ENCODE data around the gene ANO4.

The ANO4 gene

GRCh38 chr12:100953677-100954076, 159.1 kb downstream of the ANO4 start:
- Histone ChIP-seq H2AFZ (ENCODE audit: low read depth) (no peak overlapping the region), H4K20me1 (ENCODE audit: insufficient read depth) (no peaks in the 10 kb centered on the region), H3K27me3 (ENCODE audit: insufficient read depth, low read depth) (no peaks in the 10 kb centered on the region), H3K4me3 (IDR thresholded peaks at IDR 0.05; ENCODE audit: insufficient read depth, low read depth, low read length) (no peak overlapping the region), H3K27ac (no peak overlapping the region), H3K79me2 (ENCODE audit: insufficient read depth, low read depth) (no peaks in the 10 kb centered on the region), H3K9ac (no peak overlapping the region), H3K4me1 (ENCODE audit: low read depth, poor library complexity, severe bottlenecking) (peaks cover 3% of the 10 kb centered on the region), H3K4me2 (no peak overlapping the region), H3K36me3 (ENCODE audit: insufficient read depth) (no peaks in the 10 kb centered on the region)
- TF ChIP-seq, protein P1, sequence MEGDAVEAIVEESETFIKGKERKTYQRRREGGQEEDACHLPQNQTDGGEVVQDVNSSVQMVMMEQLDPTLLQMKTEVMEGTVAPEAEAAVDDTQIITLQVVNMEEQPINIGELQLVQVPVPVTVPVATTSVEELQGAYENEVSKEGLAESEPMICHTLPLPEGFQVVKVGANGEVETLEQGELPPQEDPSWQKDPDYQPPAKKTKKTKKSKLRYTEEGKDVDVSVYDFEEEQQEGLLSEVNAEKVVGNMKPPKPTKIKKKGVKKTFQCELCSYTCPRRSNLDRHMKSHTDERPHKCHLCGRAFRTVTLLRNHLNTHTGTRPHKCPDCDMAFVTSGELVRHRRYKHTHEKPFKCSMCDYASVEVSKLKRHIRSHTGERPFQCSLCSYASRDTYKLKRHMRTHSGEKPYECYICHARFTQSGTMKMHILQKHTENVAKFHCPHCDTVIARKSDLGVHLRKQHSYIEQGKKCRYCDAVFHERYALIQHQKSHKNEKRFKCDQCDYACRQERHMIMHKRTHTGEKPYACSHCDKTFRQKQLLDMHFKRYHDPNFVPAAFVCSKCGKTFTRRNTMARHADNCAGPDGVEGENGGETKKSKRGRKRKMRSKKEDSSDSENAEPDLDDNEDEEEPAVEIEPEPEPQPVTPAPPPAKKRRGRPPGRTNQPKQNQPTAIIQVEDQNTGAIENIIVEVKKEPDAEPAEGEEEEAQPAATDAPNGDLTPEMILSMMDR (conservative IDR thresholded peaks at IDR 0.05; ENCODE audit: low read depth, low read length), result no peak

- Histone ChIP-seq H3K4me1 (ENCODE audit: low read depth, poor library complexity, severe bottlenecking) (peaks cover 3% of the 10 kb centered on the region), H3K79me2 (ENCODE audit: insufficient read depth, low read depth) (no peaks in the 10 kb centered on the region), H3K4me2 (no peak overlapping the region), H3K36me3 (ENCODE audit: insufficient read depth) (no peaks in the 10 kb centered on the region), H3K27me3 (ENCODE audit: insufficient read depth, low read depth) (no peaks in the 10 kb centered on the region), H3K9ac (no peak overlapping the region), H3K4me3 (IDR thresholded peaks at IDR 0.05; ENCODE audit: insufficient read depth, low read depth, low read length) (no peak overlapping the region), H2AFZ (ENCODE audit: low read depth) (no peak overlapping the region), H3K27ac (no peak overlapping the region), H4K20me1 (ENCODE audit: insufficient read depth) (no peaks in the 10 kb centered on the region)
- TF ChIP-seq, protein P1 (conservative IDR thresholded peaks at IDR 0.05; ENCODE audit: low read depth, low read length), result no peak
Measured at GRCh38 chr12:100954118-100954517, 159.5 kb downstream of the ANO4 start.

GRCh38 chr12:100955139-100955538, 160.6 kb downstream of the ANO4 start:
- Histone ChIP-seq H4K20me1 (ENCODE audit: insufficient read depth) (no peaks in the 10 kb centered on the region), H3K4me2 (no peak overlapping the region), H3K36me3 (ENCODE audit: insufficient read depth) (no peaks in the 10 kb centered on the region), H3K4me1 (ENCODE audit: low read depth, poor library complexity, severe bottlenecking) (peaks cover 3% of the 10 kb centered on the region), H3K9ac (no peak overlapping the region), H3K4me3 (IDR thresholded peaks at IDR 0.05; ENCODE audit: insufficient read depth, low read depth, low read length) (no peak overlapping the region), H3K27ac (no peak overlapping the region), H3K27me3 (ENCODE audit: insufficient read depth, low read depth) (no peaks in the 10 kb centered on the region), H2AFZ (ENCODE audit: low read depth) (no peak overlapping the region), H3K79me2 (ENCODE audit: insufficient read depth, low read depth) (no peaks in the 10 kb centered on the region)
- TF ChIP-seq, protein P1 (conservative IDR thresholded peaks at IDR 0.05; ENCODE audit: low read depth, low read length), result no peak

- TF ChIP-seq, protein P1 (conservative IDR thresholded peaks at IDR 0.05; ENCODE audit: low read depth, low read length), result no peak
- Histone ChIP-seq H3K36me3 (ENCODE audit: insufficient read depth) (no peaks in the 10 kb centered on the region), H3K4me2 (no peak overlapping the region), H3K27ac (no peak overlapping the region), H3K27me3 (ENCODE audit: insufficient read depth, low read depth) (no peaks in the 10 kb centered on the region), H4K20me1 (ENCODE audit: insufficient read depth) (no peaks in the 10 kb centered on the region), H3K4me3 (IDR thresholded peaks at IDR 0.05; ENCODE audit: insufficient read depth, low read depth, low read length) (no peak overlapping the region), H3K9ac (no peak overlapping the region), H2AFZ (ENCODE audit: low read depth) (no peak overlapping the region), H3K79me2 (ENCODE audit: insufficient read depth, low read depth) (no peaks in the 10 kb centered on the region), H3K4me1 (ENCODE audit: low read depth, poor library complexity, severe bottlenecking) (peaks cover 3% of the 10 kb centered on the region)
Measured at GRCh38 chr12:100956311-100956852, 161.8 kb downstream of the ANO4 start.
